DND-41 (cell line): ENCODE measurements around the gene CFAP221.

Experiments
- ATAC-seq: fragments of 200-7000 bp; cut with Tn5 transposase; 3 replicates; pipeline ENCODE4 v1.9.1; 2021; ENCODE audit warnings: low read depth; ENCODE audit not compliant: insufficient read depth
- DNase-seq: peaks from one replicate; pipeline ENCODE4 v3.0.0-alpha.2; 2020
- H2AFZ ChIP-seq: 2 replicates; pipeline ENCODE4 v1.6.0; 2012; ENCODE audit warnings: low read depth, low read length
- H3K27ac ChIP-seq: 2 replicates; pipeline ENCODE4 v1.5.1; 2012; ENCODE audit warnings: low read length, inconsistent platforms
- H3K27me3 ChIP-seq: fragments of 200-600 bp; sonication (generic); 2 replicates; pipeline ENCODE4 v1.6.0; 2012; ENCODE audit warnings: low read length, mild to moderate bottlenecking, inconsistent platforms; ENCODE audit not compliant: insufficient read depth, poor library complexity
- H3K36me3 ChIP-seq: 2 replicates; pipeline ENCODE4 v1.5.1; 2012; ENCODE audit warnings: low read length, inconsistent platforms; ENCODE audit not compliant: insufficient read depth
- H3K4me1 ChIP-seq: 2 replicates; pipeline ENCODE4 v1.5.1; 2012; ENCODE audit warnings: mild to moderate bottlenecking, low read length; ENCODE audit not compliant: insufficient read depth
- H3K4me2 ChIP-seq: 2 replicates; pipeline ENCODE4 v1.6.0; 2012; ENCODE audit warnings: mild to moderate bottlenecking, moderate library complexity, low read length, inconsistent platforms; ENCODE audit not compliant: insufficient read depth
- H3K4me3 ChIP-seq, 2 experiments: fragments of 200-600 bp in 1 of 2; shearing (Covaris generic) in 1 of 2; 2 replicates each; pipeline ENCODE4 v1.5.1; 2012 to 2016; ENCODE audit warnings: inconsistent platforms in 2 of 2, low read length in 2 of 2, mild to moderate bottlenecking in 2 of 2, low read depth in 1 of 2, moderate library complexity in 1 of 2
- H3K79me2 ChIP-seq: 2 replicates; pipeline ENCODE4 v1.6.0; 2012; ENCODE audit warnings: low read length, inconsistent platforms; ENCODE audit not compliant: insufficient read depth
- H3K9ac ChIP-seq: 2 replicates; pipeline ENCODE4 v1.6.0; 2012; ENCODE audit warnings: low read depth, mild to moderate bottlenecking, inconsistent platforms, low read length, moderate library complexity
- H3K9me3 ChIP-seq: 2 replicates; pipeline ENCODE4 v1.5.1; 2012; ENCODE audit warnings: low read length, moderate library complexity, mild to moderate bottlenecking, inconsistent platforms; ENCODE audit not compliant: insufficient read depth, severe bottlenecking
- H4K20me1 ChIP-seq: 2 replicates; pipeline ENCODE4 v1.6.0; 2012; ENCODE audit warnings: low read length; ENCODE audit not compliant: insufficient read depth
- CTCF ChIP-seq: IDR thresholded peaks from 2 replicates; pipeline ENCODE4 v1.5.1; 2012; ENCODE audit warnings: borderline replicate concordance, low read length, moderate library complexity, mild to moderate bottlenecking; ENCODE audit not compliant: poor library complexity, severe bottlenecking; ENCODE audit errors: extremely low read depth
- EZH2 ChIP-seq: IDR thresholded peaks from 3 replicates; pipeline ENCODE4 v1.6.1; 2012; ENCODE audit warnings: borderline replicate concordance, low read depth, mild to moderate bottlenecking, moderate library complexity, low read length, inconsistent platforms; ENCODE audit not compliant: severe bottlenecking

Gene CFAP221

GRCh38 chr2:119681868-119682220 is 137.6 kb downstream of the CFAP221 start:
- peaks cover 34% of the 10 kb centered on the region for H3K36me3 ChIP-seq
- H3K9ac ChIP-seq: no peak overlapping the region
- no peak overlapping the region for H2AFZ ChIP-seq
- peaks cover 25% of the 10 kb centered on the region; the same call in 1 of the 2 replicates for H4K20me1 ChIP-seq
- H3K4me3 ChIP-seq: no peak overlapping the region
- no peak overlapping the region for H3K4me2 ChIP-seq
- DNase-seq (no peak), ATAC-seq (no peak)
- TF ChIP-seq EZH2 (no peak), CTCF (no peak)
- no peaks in the 10 kb centered on the region for H3K27me3 ChIP-seq
- H3K79me2 ChIP-seq: peaks cover 24% of the 10 kb centered on the region
- H3K4me1 ChIP-seq: peaks cover 22% of the 10 kb centered on the region
- H3K9me3 ChIP-seq: no peaks in the 10 kb centered on the region
- no peak overlapping the region for H3K27ac ChIP-seq

- Histone ChIP-seq H3K79me2 (peaks cover 24% of the 10 kb centered on the region), H3K27ac (no peak overlapping the region), H3K9me3 (no peaks in the 10 kb centered on the region), H3K4me3 (no peak overlapping the region), H3K9ac (no peak overlapping the region), H2AFZ (no peak overlapping the region), H3K4me2 (no peak overlapping the region), H3K36me3 (peaks cover 38% of the 10 kb centered on the region), H4K20me1 (peaks cover 25% of the 10 kb centered on the region; the same call in 1 of the 2 replicates), H3K27me3 (no peaks in the 10 kb centered on the region), H3K4me1 (peaks cover 22% of the 10 kb centered on the region)
- DNase-seq: no peak
- TF ChIP-seq EZH2: no peak
- no peak for TF ChIP-seq CTCF
- no peak for ATAC-seq
Observed at GRCh38 chr2:119682578-119682977, 138.3 kb downstream of the CFAP221 start.

GRCh38 chr2:119683074-119683712 is 138.9 kb downstream of the CFAP221 start:
- Histone ChIP-seq H3K4me2 (no peak overlapping the region), H3K9ac (no peak overlapping the region), H3K4me3 (no peak overlapping the region), H3K36me3 (peaks cover 38% of the 10 kb centered on the region), H3K9me3 (no peaks in the 10 kb centered on the region), H4K20me1 (peaks cover 25% of the 10 kb centered on the region; the same call in 1 of the 2 replicates), H3K27me3 (no peaks in the 10 kb centered on the region), H3K79me2 (peaks cover 24% of the 10 kb centered on the region), H3K4me1 (peaks cover 22% of the 10 kb centered on the region), H3K27ac (no peak overlapping the region), H2AFZ (no peak overlapping the region)
- DNase-seq: no peak
- ATAC-seq: no peak
- TF ChIP-seq CTCF (no peak), EZH2 (no peak)
